ENCODE data around the gene PALD1.

GRCh38 chr10:70575874-70576802 is 97.6 kb downstream of the PALD1 start:
- no peak for TF ChIP-seq POLR2A (IDR thresholded peaks at IDR 0.05)
- TF ChIP-seq, protein P1, sequence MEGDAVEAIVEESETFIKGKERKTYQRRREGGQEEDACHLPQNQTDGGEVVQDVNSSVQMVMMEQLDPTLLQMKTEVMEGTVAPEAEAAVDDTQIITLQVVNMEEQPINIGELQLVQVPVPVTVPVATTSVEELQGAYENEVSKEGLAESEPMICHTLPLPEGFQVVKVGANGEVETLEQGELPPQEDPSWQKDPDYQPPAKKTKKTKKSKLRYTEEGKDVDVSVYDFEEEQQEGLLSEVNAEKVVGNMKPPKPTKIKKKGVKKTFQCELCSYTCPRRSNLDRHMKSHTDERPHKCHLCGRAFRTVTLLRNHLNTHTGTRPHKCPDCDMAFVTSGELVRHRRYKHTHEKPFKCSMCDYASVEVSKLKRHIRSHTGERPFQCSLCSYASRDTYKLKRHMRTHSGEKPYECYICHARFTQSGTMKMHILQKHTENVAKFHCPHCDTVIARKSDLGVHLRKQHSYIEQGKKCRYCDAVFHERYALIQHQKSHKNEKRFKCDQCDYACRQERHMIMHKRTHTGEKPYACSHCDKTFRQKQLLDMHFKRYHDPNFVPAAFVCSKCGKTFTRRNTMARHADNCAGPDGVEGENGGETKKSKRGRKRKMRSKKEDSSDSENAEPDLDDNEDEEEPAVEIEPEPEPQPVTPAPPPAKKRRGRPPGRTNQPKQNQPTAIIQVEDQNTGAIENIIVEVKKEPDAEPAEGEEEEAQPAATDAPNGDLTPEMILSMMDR (IDR thresholded peaks at IDR 0.05), result no peak

Measured in thyroid gland (tissue), 4 donors.